ENCODE results near the gene QRFP.
A peak's percentile ranks its signal among the peaks of the same experiment; 100 is the strongest.

The QRFP gene, protein sequence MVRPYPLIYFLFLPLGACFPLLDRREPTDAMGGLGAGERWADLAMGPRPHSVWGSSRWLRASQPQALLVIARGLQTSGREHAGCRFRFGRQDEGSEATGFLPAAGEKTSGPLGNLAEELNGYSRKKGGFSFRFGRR

DNA sequence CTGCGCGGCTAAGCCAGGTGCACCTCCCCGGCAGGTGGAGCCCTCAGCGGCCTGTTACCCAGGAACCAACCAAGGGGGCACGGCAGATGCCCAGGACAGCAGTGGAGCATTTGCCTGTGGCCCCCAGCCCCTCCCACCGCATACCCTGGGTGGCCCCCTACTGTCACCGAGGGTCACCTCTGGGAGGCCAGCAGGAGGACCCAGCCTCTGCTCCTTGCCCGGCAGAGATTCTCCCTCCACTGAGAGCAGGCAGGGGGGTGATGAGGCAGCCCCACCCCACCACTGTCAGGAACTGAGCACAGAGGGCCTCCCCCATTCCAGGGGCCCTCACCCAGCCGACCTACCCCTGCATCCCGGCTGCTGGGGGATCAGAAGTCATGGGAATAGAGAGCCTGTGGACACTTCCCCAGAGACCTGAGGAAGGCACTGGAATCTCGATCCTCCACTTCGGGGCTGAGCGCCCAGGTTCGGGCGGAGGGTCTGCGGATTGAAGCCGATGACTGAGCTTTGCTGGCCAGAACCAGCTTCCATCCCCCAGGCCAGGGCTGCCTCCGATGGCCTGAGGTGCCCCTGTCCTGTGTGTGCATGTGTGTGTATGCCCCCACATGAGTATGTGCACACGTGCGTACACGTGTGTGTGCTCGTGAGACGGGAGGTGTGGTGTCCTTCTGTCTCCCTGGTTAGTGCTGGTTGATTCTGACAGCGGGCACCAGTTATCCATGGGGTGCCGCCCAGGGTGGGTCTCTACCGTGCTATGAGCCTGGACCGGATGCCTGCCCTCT, at the start of gene QRFP:
Gene QRFP (minus strand): TSS at position 580 of the 782 bp plus-strand sequence. CDS start 2,974 bp downstream, outside the sequence.
- no peak for DNase-seq (ENCODE audit: low read depth)

DNA sequence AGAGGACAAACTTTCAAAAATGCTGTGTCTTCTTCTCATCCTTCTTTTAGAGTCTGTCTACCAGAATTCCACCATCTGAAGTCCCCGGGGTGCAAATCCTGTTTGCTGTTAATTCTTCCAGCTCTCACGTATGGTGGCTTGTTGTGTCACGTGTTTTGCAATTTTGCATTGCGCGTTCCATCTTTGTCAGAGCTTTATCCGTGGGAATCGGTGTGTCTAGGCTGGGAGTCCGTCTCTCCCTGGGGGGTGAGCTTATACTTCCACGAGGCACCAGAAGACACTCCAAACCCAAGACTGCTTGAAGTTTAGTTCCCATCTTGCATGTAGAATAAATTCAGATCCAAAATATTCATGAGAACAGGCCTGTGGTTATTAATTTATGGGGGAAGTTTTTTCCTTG, 48.6 kb upstream of the QRFP start:
- DNase-seq (ENCODE audit: low read depth) = no peak

DNA sequence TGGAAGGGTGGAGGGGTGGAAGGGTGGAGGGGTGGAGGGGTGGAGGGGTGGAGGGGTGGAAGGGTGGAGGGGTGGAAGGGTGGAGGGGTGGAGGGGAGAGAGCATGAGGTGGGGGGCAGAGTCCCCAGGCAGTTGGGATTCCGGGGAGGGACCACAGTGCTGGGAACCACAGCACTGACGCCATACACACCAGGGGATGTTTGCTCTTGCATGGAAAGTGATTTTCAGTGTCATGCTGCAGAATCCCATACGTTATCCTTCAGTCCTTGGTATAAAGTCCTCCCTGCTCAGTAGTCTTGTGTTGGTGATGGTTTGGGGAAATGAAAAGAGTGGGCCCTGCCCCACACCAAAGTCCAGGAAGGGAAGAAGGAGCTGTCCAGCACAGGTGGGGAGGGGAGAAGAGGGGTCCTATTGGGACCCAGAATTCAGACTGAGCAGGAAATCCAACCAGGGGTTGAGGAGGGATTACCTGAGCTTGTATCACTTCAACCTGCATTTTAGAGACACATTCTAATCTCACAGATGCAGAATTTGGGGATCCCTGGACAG, 48.0 kb upstream of the QRFP start:
- no peak for DNase-seq (ENCODE audit: low read depth)

DNA sequence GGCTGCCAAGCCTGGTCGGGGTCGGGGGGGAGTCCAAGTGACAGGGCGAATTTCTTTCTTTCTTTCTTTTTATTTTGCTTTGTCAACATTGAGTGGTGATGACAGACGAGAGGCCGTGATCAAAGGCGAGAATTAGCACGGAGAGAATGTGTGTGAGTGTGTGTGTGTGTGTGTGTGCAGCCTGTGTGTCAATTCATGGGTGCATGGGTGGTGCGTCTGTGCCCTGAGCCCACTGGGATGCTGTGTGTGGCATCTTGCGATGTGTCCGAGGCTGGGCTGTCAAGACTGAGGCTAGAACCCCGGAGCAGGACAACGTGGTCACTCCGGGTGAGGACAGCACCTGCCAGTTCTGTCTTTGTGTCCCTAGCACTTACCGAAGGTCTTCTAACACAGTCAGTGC, 47.2 kb upstream of the QRFP start:
- no peak for DNase-seq (ENCODE audit: low read depth)

DNA sequence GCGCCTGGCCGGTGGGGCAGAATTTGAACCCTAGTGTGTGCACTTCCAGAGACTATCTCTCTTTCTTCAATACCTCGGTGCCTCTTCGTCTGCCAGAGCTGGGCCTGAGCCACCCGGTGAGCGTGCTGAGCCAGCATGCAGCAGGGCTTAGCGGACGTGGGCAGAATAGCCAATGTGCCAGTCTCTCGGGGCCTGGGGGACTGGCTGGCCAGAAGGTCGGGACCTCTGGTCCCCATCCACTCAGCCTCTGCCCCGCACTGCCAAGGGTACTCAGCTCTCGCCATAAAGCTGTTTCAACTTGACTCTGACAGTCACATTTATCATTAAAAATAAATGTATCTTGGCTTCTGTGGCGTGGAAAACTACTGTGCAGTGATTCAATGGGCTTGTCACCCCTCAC, 46.6 kb upstream of the QRFP start:
- DNase-seq (ENCODE audit: low read depth) = no peak

DNA sequence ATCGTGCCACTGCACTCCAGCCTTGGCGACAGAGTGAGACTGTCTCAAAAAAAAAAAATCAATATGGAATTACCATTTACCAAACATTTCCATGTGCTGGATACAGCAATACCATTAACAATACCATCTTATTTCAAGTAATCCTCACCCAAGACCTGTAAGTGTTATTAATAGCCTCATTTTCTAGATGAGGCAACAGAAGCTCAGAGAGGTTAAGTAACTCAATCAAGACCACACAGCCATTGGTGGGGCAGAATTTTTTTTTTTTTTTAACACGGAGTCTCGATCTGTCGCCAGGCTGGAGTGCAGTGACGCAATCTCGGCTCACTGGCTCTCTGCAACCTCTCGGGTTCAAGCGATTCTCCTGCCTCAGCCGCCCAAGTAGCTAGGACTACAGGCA, 46.1 kb upstream of the QRFP start:
- DNase-seq (ENCODE audit: low read depth) = no peak

DNA sequence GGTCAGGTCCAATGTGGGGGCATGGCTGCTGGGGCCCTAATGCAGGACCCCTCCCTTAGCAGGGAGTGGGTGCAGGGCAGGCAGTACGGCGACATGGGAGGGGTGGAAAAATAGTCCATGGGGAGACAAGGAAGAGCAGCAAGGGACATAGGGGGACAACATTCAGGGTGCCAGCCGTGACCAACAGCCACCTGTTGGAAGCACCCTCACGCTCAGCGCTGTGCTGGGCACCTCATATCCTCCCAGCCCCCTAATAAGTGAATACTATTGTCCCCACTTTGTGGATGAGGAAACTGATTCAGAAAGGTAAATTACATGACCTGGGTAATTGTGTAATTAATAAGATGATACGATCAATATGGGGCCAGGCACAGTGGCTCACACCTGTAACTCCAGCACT, 45.5 kb upstream of the QRFP start:
- DNase-seq (ENCODE audit: low read depth) = no peak

DNA sequence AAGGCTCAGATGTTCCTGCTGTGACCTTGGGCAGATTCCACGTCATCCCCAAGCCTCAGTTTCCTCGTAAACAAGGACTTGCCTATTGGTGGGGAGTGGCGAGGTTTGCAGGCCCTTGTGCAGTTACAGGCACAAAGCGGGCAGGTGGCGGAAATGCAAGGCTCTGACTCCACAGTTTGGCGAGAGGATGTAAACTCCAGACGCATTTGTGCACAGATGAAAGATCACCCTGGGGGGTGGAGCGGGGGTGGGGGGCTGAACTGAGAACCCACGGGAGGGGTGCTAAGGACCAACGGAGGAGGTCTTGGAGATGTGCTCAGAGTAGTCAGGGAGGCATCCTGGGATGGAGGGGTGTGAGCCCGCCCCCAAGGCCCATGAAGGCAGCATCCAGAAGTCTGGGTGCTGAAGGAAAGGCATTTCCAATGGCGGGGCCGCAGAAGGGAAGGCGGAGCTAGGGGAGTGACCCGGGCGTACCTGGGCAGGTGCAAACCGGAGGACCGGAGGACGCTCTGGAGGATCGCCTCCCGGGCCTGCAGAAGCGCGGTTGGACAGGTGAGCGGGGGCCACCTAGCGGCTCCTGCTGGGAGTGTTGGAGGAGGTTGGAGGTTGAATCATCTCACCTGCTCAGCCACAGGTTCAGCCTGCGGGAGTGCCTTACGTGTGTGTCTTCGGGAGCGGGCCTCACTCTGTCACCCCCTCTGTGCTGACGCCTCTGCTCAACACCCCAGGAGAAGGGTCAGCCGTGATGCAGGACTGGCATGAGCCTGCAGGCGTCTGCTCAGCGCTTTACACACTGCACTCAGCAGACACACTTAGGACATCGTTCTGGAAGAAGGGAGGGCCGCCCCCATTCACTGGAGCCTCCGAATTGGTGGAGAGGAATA, 44.3 kb upstream of the QRFP start:
- peak; percentile 55 for DNase-seq (ENCODE audit: low read depth)

DNA sequence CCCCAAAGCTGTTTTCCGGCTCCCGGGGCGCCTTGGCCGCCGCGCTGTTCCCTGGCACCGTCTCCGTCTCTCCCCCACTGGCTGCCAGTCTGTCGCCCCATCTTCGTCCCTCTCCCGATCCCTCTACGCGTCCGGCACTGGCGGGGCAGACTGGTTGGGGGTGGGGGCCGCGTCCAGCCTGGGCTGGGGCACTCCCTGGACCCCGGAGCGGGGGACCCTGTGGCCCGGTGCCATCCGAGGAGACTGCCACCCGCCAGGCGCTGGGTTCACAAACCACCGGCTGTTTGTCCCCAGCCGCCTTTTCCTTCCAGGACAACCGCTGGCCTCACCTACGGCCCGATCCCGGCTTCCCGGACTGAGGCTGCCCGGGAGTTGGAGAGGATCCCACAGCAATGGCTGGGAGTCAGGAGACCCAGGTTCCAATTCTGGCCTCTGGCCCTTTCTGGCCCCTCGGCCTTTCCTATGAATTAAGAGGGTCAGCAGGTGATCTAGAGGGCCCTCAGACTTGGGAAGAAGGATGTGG, 43.5 kb upstream of the QRFP start:
- DNase-seq (ENCODE audit: low read depth) = no peak

DNA sequence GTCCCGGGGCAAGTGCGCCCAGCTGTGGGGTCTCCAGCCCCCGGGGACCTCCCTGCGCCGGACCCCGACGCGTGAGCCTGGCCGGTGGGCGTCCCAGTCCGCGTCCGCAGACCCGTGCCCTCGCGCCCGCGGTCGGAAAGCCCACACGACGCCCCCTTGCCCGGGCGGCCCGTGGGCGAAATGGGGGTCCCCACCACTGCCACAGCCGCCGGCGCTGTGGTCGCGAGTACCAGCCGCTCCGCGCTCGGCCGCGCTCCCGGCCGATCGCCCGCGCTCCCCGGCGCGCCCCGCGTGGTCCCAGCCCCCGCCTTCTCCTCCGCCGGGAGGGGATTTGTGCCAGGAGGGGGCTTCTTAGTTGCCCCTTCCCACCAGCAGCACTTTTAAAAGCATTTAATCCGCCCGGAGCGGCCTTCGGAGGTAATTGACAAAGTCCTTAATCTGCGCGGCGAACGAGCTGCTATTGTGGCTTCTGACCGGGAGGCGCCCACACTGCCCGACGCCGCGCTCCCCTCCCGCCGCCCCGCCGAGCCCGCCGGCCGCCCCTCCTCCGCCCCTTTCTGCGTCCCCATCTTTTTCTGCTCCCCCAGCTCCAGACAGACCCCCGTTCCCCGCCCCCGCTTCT, 42.9 kb upstream of the QRFP start:
- no peak for DNase-seq (ENCODE audit: low read depth)

DNA sequence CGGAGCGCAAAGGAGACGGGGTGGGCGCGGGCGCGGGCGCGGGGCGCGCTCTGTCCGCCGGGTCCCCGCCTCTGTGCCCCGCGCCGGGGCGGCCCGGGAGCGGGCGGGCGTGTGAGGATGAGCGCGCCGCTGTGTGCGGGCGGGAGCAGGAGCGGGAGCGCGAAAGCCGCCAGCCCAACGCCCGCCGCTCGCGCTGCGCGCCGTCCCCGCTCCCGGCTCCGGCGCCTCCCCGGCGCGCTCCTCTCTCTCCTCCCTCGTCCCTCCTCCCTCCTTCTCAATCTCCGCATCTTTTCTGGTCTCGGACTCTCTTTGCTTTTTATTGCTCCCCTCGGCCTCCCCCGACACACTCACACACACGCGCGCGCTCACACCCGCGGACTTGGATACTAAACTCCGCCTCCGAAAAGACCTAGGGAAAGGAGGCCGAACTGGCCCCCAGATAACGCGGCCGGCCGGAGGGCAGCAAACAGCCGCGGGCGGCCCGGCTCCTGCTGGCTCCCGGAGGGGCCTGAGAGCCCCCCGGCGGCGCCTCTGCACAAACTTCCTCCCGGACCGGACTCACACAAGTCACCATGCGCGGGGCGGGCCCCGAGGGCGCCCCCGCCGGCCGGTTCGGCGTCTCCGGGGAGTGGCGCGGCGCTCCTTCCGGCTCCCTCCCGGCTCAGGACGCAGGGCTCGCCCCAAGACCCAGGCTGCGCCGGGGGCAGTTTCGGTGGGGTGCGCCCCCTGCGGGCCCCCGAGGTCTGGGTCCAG, 42.2 kb upstream of the QRFP start, which contains the start of gene FIBCD1:
Gene FIBCD1 (minus strand): TSS at position 596 of the 753 bp plus-strand sequence. CDS start 640 bp downstream, outside the sequence.
- DNase-seq (ENCODE audit: low read depth) = no peak

DNA sequence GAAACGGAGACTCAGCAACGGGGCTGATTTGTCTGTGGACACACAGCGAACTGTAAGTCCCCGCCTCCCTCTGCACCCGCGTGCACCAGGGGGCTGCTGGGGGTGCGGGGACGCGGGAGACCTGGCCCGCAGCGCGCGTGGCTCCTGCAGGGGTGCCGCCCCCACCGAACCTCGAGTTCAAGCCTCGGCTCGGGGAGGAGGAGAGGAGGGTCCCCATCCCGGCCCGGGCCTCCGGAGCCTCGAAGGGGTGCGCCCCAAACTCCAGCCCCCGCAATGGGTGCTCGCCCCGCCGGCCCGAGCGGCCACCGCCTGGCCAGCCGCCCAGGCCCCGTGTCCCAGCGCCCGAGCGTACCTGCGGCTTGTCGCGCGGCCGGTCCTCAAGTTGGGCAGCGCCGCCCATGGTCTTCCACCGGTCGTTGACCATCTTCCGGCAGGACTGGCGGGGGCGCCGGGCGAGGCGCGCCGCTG, 41.6 kb upstream of the QRFP start:
- DNase-seq (ENCODE audit: low read depth) = no peak

DNA sequence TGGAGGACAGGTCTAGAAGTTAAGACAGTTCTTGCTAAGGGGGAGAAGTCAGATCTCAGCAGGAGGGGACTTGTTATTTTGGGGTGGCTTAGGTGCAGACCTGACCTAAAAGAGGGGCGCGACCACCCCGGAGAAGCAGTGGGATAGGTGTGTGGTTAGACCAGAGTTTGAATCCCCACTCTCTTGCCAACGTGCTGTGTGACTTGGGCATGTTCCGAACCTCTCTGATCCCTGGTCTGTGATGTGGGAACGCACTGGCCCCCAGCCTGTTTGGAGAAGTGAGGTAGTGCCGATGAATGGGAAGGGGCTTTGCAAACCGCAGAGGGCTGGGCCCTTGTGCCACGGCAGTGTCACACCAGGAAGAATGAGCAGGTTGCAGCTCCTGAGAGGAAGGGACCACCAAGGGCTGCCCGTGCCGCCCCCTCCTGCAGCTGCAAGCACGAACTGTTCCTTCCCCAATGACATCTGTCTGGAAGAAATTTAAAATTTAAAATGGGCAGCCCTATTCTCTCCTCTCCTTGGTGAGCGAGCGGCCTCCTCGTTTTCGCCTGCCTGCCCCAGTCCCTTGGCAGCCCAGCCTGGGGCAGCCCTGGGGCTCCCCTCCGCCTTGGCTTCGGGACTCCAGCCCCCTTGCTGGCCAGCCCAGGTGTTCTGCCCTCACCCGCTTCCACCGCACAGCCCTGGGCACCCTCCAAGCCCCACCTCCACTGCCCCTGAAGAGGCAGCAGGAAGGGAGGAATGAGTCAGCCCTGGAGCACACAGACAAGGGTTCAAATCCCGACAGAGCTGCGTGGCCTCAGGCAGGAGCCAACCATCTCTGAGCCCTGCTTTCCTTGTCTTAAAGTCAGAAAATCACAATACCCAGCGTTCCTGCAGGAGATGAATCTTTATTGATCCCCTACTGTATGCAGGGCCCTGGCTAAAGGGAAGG, 40.8 kb upstream of the QRFP start:
- no peak for DNase-seq (ENCODE audit: low read depth)

DNA sequence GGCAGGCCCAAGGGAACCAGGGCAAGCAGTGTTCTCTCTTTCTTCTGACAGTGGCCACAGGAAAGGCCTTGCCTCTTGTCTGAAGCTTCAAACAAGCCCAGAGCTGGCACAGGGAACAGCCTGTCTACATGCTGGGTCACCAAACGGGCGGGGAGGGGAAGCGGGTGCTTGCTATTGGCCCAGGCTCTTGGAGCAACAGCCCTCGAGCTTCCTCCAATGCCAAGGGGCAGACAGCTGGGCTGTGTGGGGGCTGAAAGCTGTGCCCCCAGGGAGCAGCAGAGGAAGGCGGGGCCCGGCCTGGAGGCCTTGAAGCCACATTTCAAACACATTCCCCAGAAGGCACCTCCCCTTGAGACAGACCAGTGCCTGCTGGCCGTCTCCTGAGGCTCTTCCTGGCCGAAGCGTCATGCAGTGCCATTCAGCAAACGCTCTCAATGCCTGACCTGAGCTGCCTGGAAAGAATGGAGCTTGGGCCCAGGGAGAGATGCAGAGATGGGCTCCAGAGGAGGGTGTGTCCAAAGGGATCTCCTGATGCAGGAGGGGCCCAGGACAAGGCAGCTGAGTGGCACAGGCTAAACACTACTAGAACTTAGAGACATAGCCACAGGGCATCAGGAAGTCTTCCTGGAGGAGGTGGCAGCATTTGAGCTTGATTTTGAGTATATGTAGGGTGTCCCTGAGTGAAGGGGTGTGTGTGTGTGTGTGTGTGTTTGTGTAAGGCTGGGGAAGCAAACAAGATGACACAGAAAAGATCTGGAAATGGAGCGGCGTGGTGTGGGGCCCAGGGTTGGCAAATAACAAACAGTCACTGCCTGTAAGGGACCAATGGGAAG, 39.9 kb upstream of the QRFP start:
- DNase-seq (ENCODE audit: low read depth) = no peak

DNA sequence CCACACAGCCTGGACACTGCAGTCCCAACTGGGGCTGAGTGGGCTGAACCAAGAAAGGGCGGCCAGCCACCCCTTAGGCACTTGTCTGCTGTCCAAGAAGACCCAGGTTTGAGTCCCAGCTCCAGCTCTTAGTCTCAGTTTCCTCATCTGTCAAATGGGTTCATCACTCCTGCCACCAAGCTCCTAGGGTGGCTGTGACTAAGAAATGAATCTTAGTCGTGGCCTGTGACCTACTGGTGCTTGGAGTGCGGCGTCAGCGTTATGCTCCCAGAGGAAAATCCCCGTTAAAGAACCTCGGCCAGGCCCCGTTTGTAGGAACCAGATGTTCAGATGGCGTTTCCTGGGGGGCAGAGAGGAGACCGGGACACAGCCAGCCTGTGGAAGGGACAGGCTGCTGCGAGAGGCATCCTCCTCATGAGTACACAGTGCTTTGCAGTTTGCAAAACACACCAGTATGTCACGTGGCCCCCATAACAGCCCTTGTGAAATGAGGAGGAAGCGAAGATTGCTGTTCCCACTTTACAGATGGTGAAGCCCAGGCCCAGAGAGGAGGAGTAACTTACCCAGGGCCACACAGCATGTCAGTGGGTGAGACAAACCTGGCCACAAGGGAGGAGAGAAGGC, 39.1 kb upstream of the QRFP start:
- DNase-seq (ENCODE audit: low read depth) = no peak

DNA sequence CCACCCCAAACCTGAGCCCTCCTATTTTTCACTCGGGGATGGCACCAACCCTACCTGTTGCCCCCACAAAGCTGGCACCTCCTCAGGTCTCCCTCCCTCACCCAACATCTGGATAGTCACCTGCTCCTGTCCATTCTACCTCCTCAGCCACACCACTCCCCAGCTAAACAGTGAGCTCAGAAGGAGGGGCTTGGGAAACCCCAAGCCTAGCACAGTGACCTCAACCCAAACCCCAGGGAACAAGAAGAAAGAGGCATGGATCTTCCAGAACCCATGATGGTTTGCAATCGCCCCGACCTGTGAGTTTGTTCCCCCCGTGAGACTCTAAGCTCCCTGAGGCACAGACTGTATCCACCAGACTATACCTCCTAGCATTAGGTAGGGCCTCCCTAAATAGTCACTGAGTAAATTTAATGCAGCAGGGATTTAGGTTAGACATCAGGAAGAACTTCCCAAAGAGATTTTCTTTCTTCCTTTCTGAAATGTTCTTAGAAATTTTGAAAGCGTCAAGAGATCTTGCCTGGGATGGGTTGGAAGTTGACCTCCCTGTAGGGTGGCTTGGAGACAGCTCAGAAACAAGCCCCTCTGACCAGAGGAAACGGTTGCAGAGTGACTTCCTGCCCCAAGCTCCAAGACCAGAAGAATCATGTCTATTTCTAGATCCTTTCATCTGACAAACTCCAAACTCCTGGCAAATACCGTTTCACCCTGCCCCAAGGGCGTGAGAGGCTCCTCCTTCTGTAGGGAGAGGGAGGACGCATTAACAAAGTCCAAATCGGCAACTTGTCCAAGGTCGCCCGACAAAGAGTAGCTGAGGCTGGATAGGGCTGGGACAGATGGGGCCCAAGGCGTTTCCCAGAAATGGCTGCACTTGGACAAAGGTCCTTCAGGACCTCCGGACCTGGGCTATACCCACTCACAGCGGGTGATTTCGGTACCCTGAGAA, 38.4 kb upstream of the QRFP start:
- no peak for DNase-seq (ENCODE audit: low read depth)

DNA sequence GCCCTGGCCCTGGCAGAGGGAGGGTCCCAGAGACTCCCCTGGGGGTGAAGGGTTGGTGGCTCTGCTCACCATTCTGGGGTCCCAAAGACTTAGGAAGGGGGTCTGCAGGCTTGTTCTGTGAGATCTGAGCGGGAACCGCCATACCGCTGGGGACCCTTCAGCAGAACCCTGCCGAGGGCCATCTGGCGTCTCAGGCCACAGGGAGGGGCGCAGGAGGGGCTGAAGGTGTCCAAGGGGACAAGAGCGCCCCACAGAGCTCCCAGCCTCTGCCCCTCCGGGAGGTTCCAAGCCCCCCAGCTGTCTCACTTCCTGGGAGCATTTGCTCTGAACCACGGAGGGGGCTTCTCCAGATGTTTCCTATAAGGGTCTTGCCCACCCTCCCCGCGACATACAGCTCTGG, 37.6 kb upstream of the QRFP start:
- no peak for DNase-seq (ENCODE audit: low read depth)
